Measurements from ENCODE around the gene IRX3.

IRX3 gene

DNA sequence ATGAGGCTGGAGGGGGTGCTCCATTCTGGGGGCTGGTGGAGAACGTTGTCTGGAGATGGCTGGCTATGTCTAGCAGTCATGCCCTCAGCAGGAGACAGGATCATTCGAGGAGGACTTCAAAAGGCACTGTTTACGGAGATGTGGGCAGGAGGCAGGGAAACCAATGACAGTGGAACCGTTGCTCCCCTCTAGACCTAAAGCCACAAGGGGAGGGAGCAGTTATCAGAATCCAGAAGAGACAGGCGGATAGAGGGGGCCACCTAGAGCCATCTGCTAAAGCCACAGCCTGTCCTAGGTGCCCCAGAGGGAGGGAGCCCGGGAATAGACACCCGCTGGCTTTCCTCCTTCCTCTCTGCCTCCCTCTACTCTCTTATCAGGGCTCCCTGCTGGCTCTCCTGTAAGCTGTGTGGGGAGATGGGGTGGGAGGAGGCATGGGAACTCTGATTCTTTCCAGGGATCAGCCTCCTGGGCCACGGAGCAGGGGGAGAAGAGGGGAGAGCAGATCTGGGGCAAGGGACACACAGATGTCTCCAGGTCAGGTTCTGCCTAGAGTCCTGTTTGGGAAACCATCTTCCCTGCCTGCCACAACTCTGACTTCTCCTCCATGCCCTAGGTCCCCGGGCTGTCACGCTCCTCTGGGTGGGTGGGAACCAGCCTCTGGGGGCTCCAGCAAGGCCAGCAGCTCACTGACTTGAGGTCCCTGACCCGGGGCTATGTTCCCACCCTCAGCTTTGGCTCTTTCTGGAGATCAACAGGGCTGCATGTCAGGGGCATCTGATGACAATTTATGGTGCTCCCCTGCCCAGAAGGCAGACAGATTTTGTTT, 42.3 kb downstream of the IRX3 start:
- no peak for TF ChIP-seq CTCF (IDR thresholded peaks at IDR 0.05; ENCODE audit: low read depth, low read length, missing control alignments)
- no peak for DNase-seq (ENCODE audit: extremely low read depth, low read depth)
- H3K4me3 ChIP-seq (replicated peaks; ENCODE audit: low read depth, low read length), result no peak overlapping the region

DNA sequence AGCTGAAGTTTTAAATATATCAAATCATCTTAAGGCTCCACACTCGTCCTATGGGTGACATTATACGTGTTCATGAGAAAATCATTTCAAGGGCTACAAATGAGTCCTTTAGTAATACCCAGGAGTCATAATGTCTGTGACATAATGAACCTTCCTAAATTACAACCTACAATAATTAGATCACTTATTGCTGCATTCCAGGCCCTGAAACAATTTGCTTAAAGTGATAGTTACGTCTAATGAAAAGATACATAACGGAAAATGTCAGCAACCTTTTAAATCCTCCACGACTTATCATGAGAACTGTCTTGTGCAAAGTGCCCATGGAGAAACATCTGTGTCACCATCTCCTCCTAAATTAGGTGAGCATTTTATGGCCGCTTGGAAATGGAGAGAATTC, 43.4 kb downstream of the IRX3 start:
- H3K4me3 ChIP-seq (replicated peaks; ENCODE audit: low read depth, low read length), result no peak overlapping the region
- no peak for DNase-seq (ENCODE audit: extremely low read depth, low read depth)
- no peak for TF ChIP-seq CTCF (IDR thresholded peaks at IDR 0.05; ENCODE audit: low read depth, low read length, missing control alignments)

DNA sequence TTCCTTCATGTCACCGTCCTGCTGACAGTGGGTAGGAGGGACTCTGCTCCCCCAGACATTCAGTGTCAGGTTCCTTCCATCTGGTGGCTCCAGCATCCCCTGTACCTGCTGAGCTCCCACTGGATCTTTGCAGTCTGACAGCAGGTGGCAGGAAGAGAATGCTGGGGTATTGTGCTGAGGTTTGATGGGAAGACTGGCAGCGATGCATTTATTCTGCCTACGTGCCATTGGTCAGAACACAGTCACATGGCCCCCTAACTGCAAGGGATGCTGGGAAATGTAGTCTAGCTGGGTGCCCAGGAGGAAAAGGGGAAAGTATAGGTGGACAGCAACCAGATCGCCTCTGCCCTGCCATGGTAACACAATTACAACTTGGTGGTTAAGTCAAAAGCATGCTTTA, 44.4 kb downstream of the IRX3 start:
- DNase-seq (ENCODE audit: extremely low read depth, low read depth), result no peak
- TF ChIP-seq CTCF (IDR thresholded peaks at IDR 0.05; ENCODE audit: low read depth, low read length, missing control alignments), result no peak
- H3K4me3 ChIP-seq (replicated peaks; ENCODE audit: low read depth, low read length), result no peak overlapping the region

DNA sequence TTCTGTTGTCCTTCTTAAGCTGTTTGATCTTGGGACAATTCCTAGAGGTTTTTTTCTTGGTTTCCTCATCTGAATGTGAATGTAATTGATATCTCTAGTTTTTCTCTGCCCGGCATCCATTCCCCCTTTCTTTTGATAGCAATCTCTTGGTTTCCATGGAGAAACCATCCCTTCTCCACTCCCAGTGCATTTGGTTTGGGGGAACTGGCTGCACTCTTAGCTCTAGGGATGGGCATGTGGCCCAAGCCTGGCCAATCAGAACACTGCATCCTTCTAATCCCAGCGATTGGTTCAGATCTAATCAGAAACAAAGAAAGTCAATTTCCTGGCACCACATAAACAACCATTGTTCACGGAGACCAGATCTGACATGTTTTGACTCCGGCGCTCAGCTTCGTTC, 45.1 kb downstream of the IRX3 start:
- TF ChIP-seq CTCF (IDR thresholded peaks at IDR 0.05; ENCODE audit: low read depth, low read length, missing control alignments), result no peak
- no peak overlapping the region for H3K4me3 ChIP-seq (replicated peaks; ENCODE audit: low read depth, low read length)
- no peak for DNase-seq (ENCODE audit: extremely low read depth, low read depth)

DNA sequence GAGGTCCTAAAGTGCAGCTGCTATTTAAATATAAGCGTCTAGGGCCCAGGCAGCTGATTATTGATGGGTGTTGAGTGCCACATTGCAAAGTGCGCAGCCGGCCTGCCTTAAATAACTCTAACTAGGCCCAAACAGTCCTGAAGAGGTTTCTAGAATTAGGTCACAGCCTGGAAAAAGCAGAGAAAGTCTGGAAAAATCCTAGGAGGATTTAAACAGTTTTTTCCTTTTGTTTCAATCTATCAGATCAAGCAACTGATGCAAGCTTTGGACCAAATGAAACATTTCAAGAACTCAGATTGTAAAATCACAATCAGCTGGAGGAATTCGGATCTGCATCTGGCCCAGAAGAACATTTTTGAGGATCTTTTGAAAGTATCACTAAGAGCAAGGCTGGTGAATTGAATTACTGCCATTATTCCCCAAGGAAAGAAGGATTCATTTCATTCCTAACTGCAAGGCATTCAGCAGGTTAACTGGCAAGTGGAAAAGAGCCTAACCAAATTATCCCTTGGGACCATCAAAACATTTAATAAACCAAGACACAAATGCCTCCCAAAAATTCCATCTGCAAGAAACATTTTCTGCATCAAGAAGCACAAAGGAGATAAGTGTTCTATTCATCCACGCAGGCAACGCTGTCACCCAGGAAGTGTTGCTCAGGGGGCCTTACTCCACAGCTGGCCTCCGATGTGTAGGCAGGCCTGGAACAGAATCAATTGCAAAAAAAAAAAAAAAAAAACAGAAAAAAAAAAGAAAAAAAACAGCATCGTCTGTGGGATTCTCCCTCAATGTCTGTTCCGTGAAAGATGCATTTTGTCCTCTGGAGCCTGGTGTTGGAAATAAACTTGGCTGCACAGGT, 46.1 kb downstream of the IRX3 start:
- no peak overlapping the region for H3K4me3 ChIP-seq (replicated peaks; ENCODE audit: low read depth, low read length)
- no peak for TF ChIP-seq CTCF (IDR thresholded peaks at IDR 0.05; ENCODE audit: low read depth, low read length, missing control alignments)
- no peak for DNase-seq (ENCODE audit: extremely low read depth, low read depth)

GRCh38 chr16:54239456-54239855, 47.1 kb downstream of the IRX3 start:
- H3K4me3 ChIP-seq (replicated peaks; ENCODE audit: low read depth, low read length), result no peak overlapping the region
- TF ChIP-seq CTCF (IDR thresholded peaks at IDR 0.05; ENCODE audit: low read depth, low read length, missing control alignments), result no peak
- DNase-seq (ENCODE audit: extremely low read depth, low read depth), result no peak

Data from HFF-Myc (cell line).